Neuronal stem cell (in vitro differentiated cells): ENCODE data around the gene RICTOR. TPM values are rescaled to one million over a fixed set of nuclear protein-coding genes. Genes with fewer than 3 reads are reported as not detected.

Experiments used
- DNase-seq: peaks from one replicate; pipeline ENCODE4 v3.0.0-alpha.2; 2013; ENCODE audit warnings: low spot score
- H2AFZ ChIP-seq: one replicate; pipeline ENCODE4 v1.6.1; 2013; ENCODE audit warnings: mild to moderate bottlenecking, low read length, inconsistent platforms
- H2AK5ac ChIP-seq: 2 replicates; pipeline ENCODE4 v1.6.1; 2013; ENCODE audit warnings: low read depth, mild to moderate bottlenecking, inconsistent platforms, low read length, moderate library complexity, mixed read lengths
- H2BK120ac ChIP-seq: 2 replicates; pipeline ENCODE4 v1.6.1; 2013; ENCODE audit warnings: low read depth, mild to moderate bottlenecking, inconsistent platforms, low read length, moderate library complexity, mixed read lengths
- H2BK12ac ChIP-seq: one replicate; pipeline ENCODE4 v1.6.1; 2013; ENCODE audit warnings: low read length, inconsistent platforms
- H2BK15ac ChIP-seq: 2 replicates; pipeline ENCODE4 v1.6.1; 2013; ENCODE audit warnings: mild to moderate bottlenecking, low read length, inconsistent platforms, mixed read lengths
- H2BK5ac ChIP-seq: one replicate; pipeline ENCODE4 v1.6.1; 2013; ENCODE audit warnings: inconsistent platforms, mild to moderate bottlenecking, low read length, moderate library complexity
- H3K14ac ChIP-seq: one replicate; pipeline ENCODE4 v1.6.1; 2013; ENCODE audit warnings: low read length, inconsistent platforms
- H3K18ac ChIP-seq: 2 replicates; pipeline ENCODE4 v1.6.1; 2013; ENCODE audit warnings: low read length, inconsistent platforms
- H3K23ac ChIP-seq: 2 replicates; pipeline ENCODE4 v1.6.1; 2013; ENCODE audit warnings: low read depth, mild to moderate bottlenecking, mixed read lengths, low read length, inconsistent platforms; ENCODE audit not compliant: poor library complexity
- H3K27ac ChIP-seq: replicated peaks from 3 replicates; pipeline ENCODE4 v1.5.1; 2013; ENCODE audit warnings: low read length, inconsistent platforms
- H3K27me3 ChIP-seq, 3 experiments: 2 replicates each; pipeline ENCODE4 v1.6.1; 2013; ENCODE audit warnings: low read length in 3 of 3, mild to moderate bottlenecking in 2 of 3, inconsistent platforms in 1 of 3, low read depth in 1 of 3, mixed read lengths in 1 of 3, moderate library complexity in 1 of 3; ENCODE audit not compliant: control insufficient read depth in 3 of 3, insufficient read depth in 3 of 3
- H3K36me3 ChIP-seq, 2 donors: replicated peaks in 1 of 2; 2 replicates each; pipeline ENCODE4 v1.6.1; 2013; ENCODE audit warnings: low read length in 2 of 2; ENCODE audit not compliant: control insufficient read depth in 2 of 2, insufficient read depth in 2 of 2
- H3K4ac ChIP-seq: 2 replicates; pipeline ENCODE4 v1.6.1; 2013; ENCODE audit warnings: inconsistent platforms, mild to moderate bottlenecking, low read length, moderate library complexity
- H3K4me1 ChIP-seq, 2 donors: 1 replicate in 1 of 2; 2 replicates in 1 of 2; pipeline ENCODE4 v1.6.1; 2013; ENCODE audit warnings: low read length in 2 of 2, low read depth in 1 of 2; ENCODE audit not compliant: control insufficient read depth in 2 of 2, insufficient read depth in 1 of 2
- H3K4me2 ChIP-seq: one replicate; pipeline ENCODE4 v1.6.1; 2013; ENCODE audit warnings: mild to moderate bottlenecking, low read length, inconsistent platforms; ENCODE audit not compliant: insufficient read depth, poor library complexity, severe bottlenecking
- H3K4me3 ChIP-seq, 2 donors: 2 replicates each; pipeline ENCODE4 v1.5.1; 2013; ENCODE audit warnings: low read length in 2 of 2, mild to moderate bottlenecking in 2 of 2, inconsistent platforms in 1 of 2, moderate library complexity in 1 of 2
- H3K79me1 ChIP-seq: one replicate; pipeline ENCODE4 v1.6.1; 2013; ENCODE audit warnings: low read depth, mild to moderate bottlenecking, inconsistent platforms, low read length, moderate library complexity
- H3K9ac ChIP-seq: one replicate; pipeline ENCODE4 v1.6.1; 2013; ENCODE audit warnings: mild to moderate bottlenecking, low read depth, low read length, inconsistent platforms; ENCODE audit not compliant: poor library complexity
- H3K9me3 ChIP-seq, 2 donors: replicated peaks in 1 of 2; 2 replicates each; pipeline versions ENCODE3 to v1.6.1; 2013; ENCODE audit warnings: low read length in 2 of 2, mild to moderate bottlenecking in 2 of 2, inconsistent platforms in 1 of 2, low read depth in 1 of 2, mixed read lengths in 1 of 2, moderate library complexity in 1 of 2; ENCODE audit not compliant: control insufficient read depth in 2 of 2, insufficient read depth in 1 of 2
- H4K8ac ChIP-seq: one replicate; pipeline ENCODE4 v1.6.1; 2013; ENCODE audit warnings: low read depth, mild to moderate bottlenecking, inconsistent platforms, low read length, moderate library complexity
- H4K91ac ChIP-seq: one replicate; pipeline ENCODE4 v1.6.1; 2013; ENCODE audit warnings: low read length, low read depth, mild to moderate bottlenecking, inconsistent platforms; ENCODE audit not compliant: poor library complexity
- WGBS, 2 donors: extraction: QIAGEN DNeasy Blood & Tissue Kit; methylation state at CpG; one replicate each; pipeline ENCODE4 v1.1.7; 2013; ENCODE audit warnings: missing lambda C conversion rate in 2 of 2, mixed read lengths in 1 of 2; ENCODE audit not compliant: insufficient read length in 2 of 2, insufficient replicate concordance in 1 of 2; ENCODE audit errors: extremely low coverage in 2 of 2; 5-methylcytosine and 5-hydroxymethylcytosine counted together
- small RNA-seq: library from polyadenylated mRNA; stranded (forward); fragments of <200 nt; extraction: miRNeasy Mini kit (QIAGEN cat#:217004); gene quantifications from one replicate; pipeline ENCODE3, GENCODE V24; 2013; ENCODE audit not compliant: insufficient read depth

RICTOR gene

GRCh38 chr5:38891563-38891962 lies 182.6 kb downstream of the RICTOR start:
- no peaks in the 10 kb centered on the region for H3K36me3 ChIP-seq
- H3K4me2 ChIP-seq, result no peak overlapping the region
- H2BK120ac ChIP-seq, result no peak overlapping the region
- peak overlapping the region; percentile 54 for H2BK15ac ChIP-seq
- H3K4me1 ChIP-seq, result peaks cover 0 to 4% of the 10 kb centered on the region in 2 donors
- H3K4me3 ChIP-seq, result no peak overlapping the region
- no peak overlapping the region for H3K23ac ChIP-seq
- no peak overlapping the region for H3K9ac ChIP-seq
- H2AFZ ChIP-seq, result no peak overlapping the region
- H3K4ac ChIP-seq, result no peak overlapping the region
- no CpG with 5 or more reads among the region's 6 CpGs for WGBS, 2 donors
- peak overlapping the region; percentile 71 for H2AK5ac ChIP-seq
- H4K8ac ChIP-seq, result no peak overlapping the region
- no peak overlapping the region for H3K27ac ChIP-seq
- H3K79me1 ChIP-seq, result no peaks in the 10 kb centered on the region
- no peak overlapping the region for H2BK5ac ChIP-seq
- H3K27me3 ChIP-seq, result no peaks in the 10 kb centered on the region
- H3K9me3 ChIP-seq, result no peaks in the 10 kb centered on the region
- H3K14ac ChIP-seq, result no peak overlapping the region
- no peak overlapping the region for H2BK12ac ChIP-seq
- peak overlapping the region; percentile 59 for H4K91ac ChIP-seq
- H3K18ac ChIP-seq, result peak overlapping the region; percentile 19
- DNase-seq, result no peak

GRCh38 chr5:38889424-38889823 lies 184.8 kb downstream of the RICTOR start:
- no peak overlapping the region for H2BK12ac ChIP-seq
- no peak overlapping the region for H3K4ac ChIP-seq
- H3K27ac ChIP-seq, result no peak overlapping the region
- no peak overlapping the region for H2AK5ac ChIP-seq
- H3K4me2 ChIP-seq, result no peak overlapping the region
- no peak overlapping the region for H3K14ac ChIP-seq
- no peak overlapping the region for H3K9ac ChIP-seq
- no peak overlapping the region for H4K91ac ChIP-seq
- no peak overlapping the region for H2BK15ac ChIP-seq
- no CpG with 5 or more reads among the region's 1 CpG for WGBS, 2 donors
- peaks cover 3 to 5% of the 10 kb centered on the region in 2 donors for H3K4me1 ChIP-seq
- no peak overlapping the region for H2BK5ac ChIP-seq
- no peak overlapping the region for H4K8ac ChIP-seq
- H3K23ac ChIP-seq, result no peak overlapping the region
- no peaks in the 10 kb centered on the region for H3K9me3 ChIP-seq
- H3K4me3 ChIP-seq, result no peak overlapping the region
- H3K18ac ChIP-seq, result no peak overlapping the region
- no peak for DNase-seq
- H2BK120ac ChIP-seq, result no peak overlapping the region
- no peaks in the 10 kb centered on the region for H3K79me1 ChIP-seq
- no peaks in the 10 kb centered on the region for H3K27me3 ChIP-seq
- no peak overlapping the region for H2AFZ ChIP-seq
- H3K36me3 ChIP-seq, result no peaks in the 10 kb centered on the region

- Histone ChIP-seq H3K9me3 (no peaks in the 10 kb centered on the region), H3K9ac (no peak overlapping the region), H3K27me3 (no peaks in the 10 kb centered on the region), H3K14ac (no peak overlapping the region), H3K4ac (peak overlapping the region; percentile 40), H3K4me2 (no peak overlapping the region), H2AFZ (peak overlapping the region; percentile 75), H3K4me3 (no peak overlapping the region), H2BK15ac (no peak overlapping the region), H3K79me1 (no peaks in the 10 kb centered on the region), H2BK12ac (no peak overlapping the region), H3K23ac (no peak overlapping the region), H3K4me1 (peaks cover 8 to 16% of the 10 kb centered on the region in 2 donors), H2BK5ac (no peak overlapping the region), H2BK120ac (no peak overlapping the region), H3K36me3 (no peaks in the 10 kb centered on the region), H2AK5ac (no peak overlapping the region), H3K18ac (no peak overlapping the region), H4K91ac (no peak overlapping the region), H3K27ac (no peak overlapping the region), H4K8ac (no peak overlapping the region)
- DNase-seq, result no peak
- WGBS, 2 donors, result no CpG with 5 or more reads among the region's 8 CpGs
Measured at GRCh38 chr5:38888041-38888440, 186.2 kb downstream of the RICTOR start.

Small RNA genes lying within 50 kb of the gene (small RNA-seq; reads per million reads assigned to genes)
- gene AIG1P1, result not detected
